ENCODE measurements around the gene DPYSL4.

DNA sequence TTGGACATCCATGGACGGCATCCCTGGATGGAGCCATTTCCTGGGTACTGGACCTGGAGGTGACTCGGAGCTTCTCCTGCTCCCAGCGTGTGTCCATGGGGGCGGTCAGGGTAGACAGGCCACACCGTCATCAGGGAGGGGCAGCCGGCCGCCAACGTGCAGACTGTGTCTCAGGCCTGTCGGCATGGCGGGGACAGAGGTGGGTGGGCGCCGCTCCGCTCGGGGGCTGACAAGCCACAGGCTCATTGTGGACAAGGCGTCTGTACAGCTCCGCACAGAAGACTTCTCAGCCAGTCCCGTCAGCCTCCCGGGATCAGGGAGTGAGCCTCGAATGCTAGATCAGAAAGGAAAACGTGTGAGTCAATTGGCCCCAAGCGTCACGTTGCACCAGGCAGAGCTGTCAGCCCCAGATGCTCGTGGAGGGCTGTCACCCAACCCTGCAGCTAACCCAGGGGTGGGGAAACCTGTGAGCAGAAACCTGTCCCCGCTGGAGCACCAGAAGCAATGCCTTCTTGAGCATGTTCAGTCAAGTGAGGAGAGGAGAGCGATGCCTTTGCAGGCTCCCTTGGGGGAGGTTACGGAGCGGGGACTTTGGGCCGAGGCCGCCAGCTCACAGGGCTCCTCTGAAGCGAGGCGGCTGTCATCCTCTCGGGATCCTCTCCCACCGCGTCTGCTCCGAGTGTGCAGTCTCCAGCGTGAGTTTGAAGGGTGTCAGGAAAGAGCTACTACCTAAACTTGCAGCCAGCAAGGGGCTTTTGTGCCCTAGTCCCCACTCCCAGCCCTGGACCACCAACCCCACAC is 16.0 kb upstream of the DPYSL4 start:
- TF ChIP-seq POLR2A (IDR thresholded peaks at IDR 0.05) (no peak), POLR2AphosphoS5 (IDR thresholded peaks at IDR 0.05) (no peak)
- TF ChIP-seq, protein P1, sequence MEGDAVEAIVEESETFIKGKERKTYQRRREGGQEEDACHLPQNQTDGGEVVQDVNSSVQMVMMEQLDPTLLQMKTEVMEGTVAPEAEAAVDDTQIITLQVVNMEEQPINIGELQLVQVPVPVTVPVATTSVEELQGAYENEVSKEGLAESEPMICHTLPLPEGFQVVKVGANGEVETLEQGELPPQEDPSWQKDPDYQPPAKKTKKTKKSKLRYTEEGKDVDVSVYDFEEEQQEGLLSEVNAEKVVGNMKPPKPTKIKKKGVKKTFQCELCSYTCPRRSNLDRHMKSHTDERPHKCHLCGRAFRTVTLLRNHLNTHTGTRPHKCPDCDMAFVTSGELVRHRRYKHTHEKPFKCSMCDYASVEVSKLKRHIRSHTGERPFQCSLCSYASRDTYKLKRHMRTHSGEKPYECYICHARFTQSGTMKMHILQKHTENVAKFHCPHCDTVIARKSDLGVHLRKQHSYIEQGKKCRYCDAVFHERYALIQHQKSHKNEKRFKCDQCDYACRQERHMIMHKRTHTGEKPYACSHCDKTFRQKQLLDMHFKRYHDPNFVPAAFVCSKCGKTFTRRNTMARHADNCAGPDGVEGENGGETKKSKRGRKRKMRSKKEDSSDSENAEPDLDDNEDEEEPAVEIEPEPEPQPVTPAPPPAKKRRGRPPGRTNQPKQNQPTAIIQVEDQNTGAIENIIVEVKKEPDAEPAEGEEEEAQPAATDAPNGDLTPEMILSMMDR (IDR thresholded peaks at IDR 0.05): no peak

Measured in upper lobe of left lung (tissue), 4 donors.